HepG2 (cell line): ENCODE measurements around the gene NUP93. TPM values are rescaled to one million over a fixed set of nuclear protein-coding genes. Genes with fewer than 3 reads are reported as not detected.
A peak's percentile ranks its signal among the peaks of the same experiment; 100 is the strongest.

ENCODE experiments used
- ATF3 ChIP-seq: sonication (generic); formaldehyde crosslinking; IDR thresholded peaks from 2 replicates; pipeline ENCODE4 v1.4.0; 2020; ENCODE audit warnings: missing genetic modification reagents
- CENPT ChIP-seq: sonication (generic); formaldehyde crosslinking; IDR thresholded peaks from 2 replicates; pipeline ENCODE4 v1.8.0; 2022; ENCODE audit warnings: low read depth, mild to moderate bottlenecking, moderate library complexity, missing genetic modification reagents
- DMAP1 ChIP-seq: IDR thresholded peaks from 2 replicates; pipeline ENCODE4 v1.6.1; 2016
- HMG20A ChIP-seq: IDR thresholded peaks from 2 replicates; pipeline ENCODE4 v1.6.1; 2016; ENCODE audit warnings: borderline replicate concordance
- JUN ChIP-seq: sonication (generic); formaldehyde crosslinking; IDR thresholded peaks from 2 replicates; pipeline ENCODE4 v1.4.0; 2020; ENCODE audit warnings: mild to moderate bottlenecking, missing genetic modification reagents
- KAT7 ChIP-seq: IDR thresholded peaks from 2 replicates; pipeline ENCODE4 v1.6.1; 2018; ENCODE audit warnings: borderline replicate concordance, missing compliant biosample characterization
- MYNN ChIP-seq: sonication (generic); formaldehyde crosslinking; IDR thresholded peaks from 2 replicates; pipeline ENCODE4 v1.4.0; 2020; ENCODE audit warnings: mild to moderate bottlenecking, low read depth, missing genetic modification reagents
- NRL ChIP-seq: sonication (generic); formaldehyde crosslinking; IDR thresholded peaks from 2 replicates; pipeline ENCODE4 v1.5.0; 2020; ENCODE audit warnings: missing genetic modification reagents, mild to moderate bottlenecking, moderate library complexity, borderline replicate concordance
- PRDM15 ChIP-seq: sonication (generic); formaldehyde crosslinking; IDR thresholded peaks from 2 replicates; pipeline ENCODE4 v1.4.0; 2020; ENCODE audit warnings: missing genetic modification reagents
- PRMT3 ChIP-seq: sonication (generic); formaldehyde crosslinking; IDR thresholded peaks from 2 replicates; pipeline ENCODE4 v1.8.1; 2022; ENCODE audit warnings: low read depth, mild to moderate bottlenecking, moderate library complexity, missing genetic modification reagents, borderline replicate concordance
- TBL1XR1 ChIP-seq: fragments of 150-350 bp; IDR thresholded peaks from 2 replicates; pipeline ENCODE4 v1.6.1; 2014; ENCODE audit warnings: borderline replicate concordance, low read length; ENCODE audit not compliant: partially characterized antibody
- ZBTB1 ChIP-seq: sonication (generic); formaldehyde crosslinking; IDR thresholded peaks from 2 replicates; pipeline ENCODE4 v1.4.0; 2020; ENCODE audit warnings: missing genetic modification reagents, borderline replicate concordance
- ZMAT3 ChIP-seq: sonication (generic); formaldehyde crosslinking; conservative IDR thresholded peaks from 2 replicates; pipeline ENCODE4 v1.7.0; 2021; ENCODE audit warnings: missing genetic modification reagents
- ZNF296 ChIP-seq: sonication (generic); formaldehyde crosslinking; conservative IDR thresholded peaks from 2 replicates; pipeline ENCODE4 v1.5.0; 2020; ENCODE audit warnings: mild to moderate bottlenecking, missing genetic modification reagents
- ZNF335 ChIP-seq: sonication (generic); formaldehyde crosslinking; IDR thresholded peaks from 2 replicates; pipeline ENCODE4 v1.4.0; 2020; ENCODE audit warnings: missing genetic modification reagents
- ZNF343 ChIP-seq: sonication (generic); formaldehyde crosslinking; IDR thresholded peaks from 2 replicates; pipeline ENCODE4 v1.4.0; 2020; ENCODE audit warnings: mild to moderate bottlenecking, missing genetic modification reagents
- ZNF562 ChIP-seq: sonication (generic); formaldehyde crosslinking; IDR thresholded peaks from 2 replicates; pipeline ENCODE4 v1.8.0; 2022; ENCODE audit warnings: missing genetic modification reagents, borderline replicate concordance
- ZNF572 ChIP-seq: sonication (generic); formaldehyde crosslinking; IDR thresholded peaks from 2 replicates; pipeline ENCODE4 v1.5.1; 2020; ENCODE audit warnings: mild to moderate bottlenecking, missing genetic modification reagents
- polyA plus RNA-seq, 8 experiments: library from polyadenylated mRNA; depleted of rRNA in 3 of 8; stranded (reverse) in 7 of 8; unstranded in 1 of 8; fragments of >200 nt; fragmentation: Illumina TruSeq in 4 of 8; extraction: Trizol in 4 of 8; gene quantifications; 2 replicates each; pipeline versions ENCODE4 v1.2.1 to v1.2.3, GENCODE V29; 2011 to 2016; ENCODE audit warnings: low read depth in 4 of 8, missing spikeins in 1 of 8, mixed read lengths in 1 of 8; ENCODE audit not compliant: insufficient read depth in 1 of 8
- total RNA-seq, 5 experiments: library from RNA; depleted of rRNA; stranded (reverse); fragments of >200 nt; fragmentation: Illumina TruSeq; extraction: Trizol; gene quantifications; 2 replicates each; pipeline ENCODE4 v1.2.3, GENCODE V29; 2016; ENCODE audit warnings: low read depth in 1 of 5
- TF ChIP-seq, protein P1 (sequence below): sonication (generic); formaldehyde crosslinking; IDR thresholded peaks from 2 replicates; pipeline ENCODE4 v1.5.0; 2020; ENCODE audit warnings: mild to moderate bottlenecking, missing genetic modification reagents
- TF ChIP-seq, protein P2 (sequence below): sonication (generic); formaldehyde crosslinking; IDR thresholded peaks from 2 replicates; pipeline ENCODE4 v1.8.1; 2023; ENCODE audit warnings: missing genetic modification reagents, mild to moderate bottlenecking, borderline replicate concordance
- TF ChIP-seq, protein P3 (sequence below): sonication (generic); formaldehyde crosslinking; IDR thresholded peaks from 2 replicates; pipeline ENCODE4 v1.8.1; 2022; ENCODE audit warnings: low read depth, mild to moderate bottlenecking, missing genetic modification reagents

The NUP93 gene
- total and polyA plus RNA-seq, 2 of the 13 experiments (the other 11 are each of a cell fraction or from before 2014, with no cell fraction given), result 58.5 to 140 TPM

DNA sequence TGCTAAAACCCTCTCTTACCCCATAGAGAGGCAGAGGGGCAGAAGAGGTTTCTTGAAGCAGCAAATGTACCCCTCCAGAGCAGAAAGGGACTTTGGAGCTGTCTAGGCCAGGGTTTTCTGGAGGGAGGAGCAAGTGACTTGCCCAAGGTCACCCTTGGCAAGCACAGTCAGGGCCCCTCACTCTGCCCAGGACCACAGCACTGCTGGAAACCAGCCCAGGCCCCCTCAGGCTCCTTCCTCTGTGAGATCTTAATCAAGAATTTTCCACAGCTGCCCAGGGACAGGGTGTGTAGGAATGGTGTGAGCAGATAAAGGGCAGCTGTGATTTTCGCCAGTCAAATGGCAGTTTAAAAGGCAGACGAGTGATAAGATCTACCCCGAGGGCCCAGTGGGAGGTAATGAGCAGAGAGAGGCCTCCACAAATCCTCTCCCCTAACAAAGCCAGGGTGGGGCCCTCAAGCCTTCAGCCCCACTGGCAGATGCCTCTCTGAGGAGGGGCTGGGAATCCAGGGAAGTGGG is 131.2 kb downstream of the NUP93 start (continued):
- TF ChIP-seq PRDM15 (CRISPR knock-in tag) (no peak), JUN (CRISPR knock-in tag) (no peak), ATF3 (CRISPR knock-in tag) (no peak), DMAP1 (CRISPR knock-in tag) (no peak; the same call in 1 of the 2 replicates), ZNF296 (CRISPR knock-in tag) (no peak), NRL (no peak), PRMT3 (CRISPR knock-in tag) (no peak), MYNN (CRISPR knock-in tag) (no peak), ZNF343 (CRISPR knock-in tag) (0 out of 2 replicates have a peak, but pooled peaks have one; percentile 40), TBL1XR1 (no peak), KAT7 (CRISPR knock-in tag) (no peak), ZMAT3 (no peak), CENPT (CRISPR knock-in tag) (no peak), HMG20A (CRISPR knock-in tag) (no peak), ZNF572 (CRISPR knock-in tag) (no peak), ZNF562 (CRISPR knock-in tag) (no peak), ZBTB1 (no peak), ZNF335 (CRISPR knock-in tag) (no peak)
- TF ChIP-seq, protein P1, sequence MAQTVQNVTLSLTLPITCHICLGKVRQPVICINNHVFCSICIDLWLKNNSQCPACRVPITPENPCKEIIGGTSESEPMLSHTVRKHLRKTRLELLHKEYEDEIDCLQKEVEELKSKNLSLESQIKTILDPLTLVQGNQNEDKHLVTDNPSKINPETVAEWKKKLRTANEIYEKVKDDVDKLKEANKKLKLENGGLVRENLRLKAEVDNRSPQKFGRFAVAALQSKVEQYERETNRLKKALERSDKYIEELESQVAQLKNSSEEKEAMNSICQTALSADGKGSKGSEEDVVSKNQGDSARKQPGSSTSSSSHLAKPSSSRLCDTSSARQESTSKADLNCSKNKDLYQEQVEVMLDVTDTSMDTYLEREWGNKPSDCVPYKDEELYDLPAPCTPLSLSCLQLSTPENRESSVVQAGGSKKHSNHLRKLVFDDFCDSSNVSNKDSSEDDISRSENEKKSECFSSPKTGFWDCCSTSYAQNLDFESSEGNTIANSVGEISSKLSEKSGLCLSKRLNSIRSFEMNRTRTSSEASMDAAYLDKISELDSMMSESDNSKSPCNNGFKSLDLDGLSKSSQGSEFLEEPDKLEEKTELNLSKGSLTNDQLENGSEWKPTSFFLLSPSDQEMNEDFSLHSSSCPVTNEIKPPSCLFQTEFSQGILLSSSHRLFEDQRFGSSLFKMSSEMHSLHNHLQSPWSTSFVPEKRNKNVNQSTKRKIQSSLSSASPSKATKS (CRISPR knock-in tag), result no peak
- TF ChIP-seq, protein P2, sequence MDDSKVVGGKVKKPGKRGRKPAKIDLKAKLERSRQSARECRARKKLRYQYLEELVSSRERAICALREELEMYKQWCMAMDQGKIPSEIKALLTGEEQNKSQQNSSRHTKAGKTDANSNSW (CRISPR knock-in tag), result no peak
- TF ChIP-seq, protein P3, sequence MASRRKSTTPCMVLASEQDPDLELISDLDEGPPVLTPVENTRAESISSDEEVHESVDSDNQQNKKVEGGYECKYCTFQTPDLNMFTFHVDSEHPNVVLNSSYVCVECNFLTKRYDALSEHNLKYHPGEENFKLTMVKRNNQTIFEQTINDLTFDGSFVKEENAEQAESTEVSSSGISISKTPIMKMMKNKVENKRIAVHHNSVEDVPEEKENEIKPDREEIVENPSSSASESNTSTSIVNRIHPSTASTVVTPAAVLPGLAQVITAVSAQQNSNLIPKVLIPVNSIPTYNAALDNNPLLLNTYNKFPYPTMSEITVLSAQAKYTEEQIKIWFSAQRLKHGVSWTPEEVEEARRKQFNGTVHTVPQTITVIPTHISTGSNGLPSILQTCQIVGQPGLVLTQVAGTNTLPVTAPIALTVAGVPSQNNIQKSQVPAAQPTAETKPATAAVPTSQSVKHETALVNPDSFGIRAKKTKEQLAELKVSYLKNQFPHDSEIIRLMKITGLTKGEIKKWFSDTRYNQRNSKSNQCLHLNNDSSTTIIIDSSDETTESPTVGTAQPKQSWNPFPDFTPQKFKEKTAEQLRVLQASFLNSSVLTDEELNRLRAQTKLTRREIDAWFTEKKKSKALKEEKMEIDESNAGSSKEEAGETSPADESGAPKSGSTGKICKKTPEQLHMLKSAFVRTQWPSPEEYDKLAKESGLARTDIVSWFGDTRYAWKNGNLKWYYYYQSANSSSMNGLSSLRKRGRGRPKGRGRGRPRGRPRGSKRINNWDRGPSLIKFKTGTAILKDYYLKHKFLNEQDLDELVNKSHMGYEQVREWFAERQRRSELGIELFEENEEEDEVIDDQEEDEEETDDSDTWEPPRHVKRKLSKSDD (CRISPR knock-in tag), result no peak
